Duodenal mucosa (tissue), 2 donors: ENCODE measurements around the gene MGAT4B.

ENCODE experiments used
- H3K27ac ChIP-seq: one replicate; pipeline ENCODE4 v1.7.0; 2013; ENCODE audit warnings: low read depth, low read length
- H3K27me3 ChIP-seq, 2 donors: one replicate each; pipeline ENCODE4 v1.7.0; 2013; ENCODE audit warnings: low read length in 2 of 2, control low read depth in 1 of 2; ENCODE audit not compliant: insufficient read depth in 2 of 2, control insufficient read depth in 1 of 2
- H3K36me3 ChIP-seq, 2 donors: one replicate each; pipeline ENCODE4 v1.7.0; 2013; ENCODE audit warnings: low read length in 2 of 2, control low read depth in 1 of 2; ENCODE audit not compliant: insufficient read depth in 2 of 2, control insufficient read depth in 1 of 2
- H3K4me1 ChIP-seq, 2 donors: one replicate each; pipeline ENCODE4 v1.7.0; 2013; ENCODE audit warnings: low read length in 2 of 2, control low read depth in 1 of 2; ENCODE audit not compliant: insufficient read depth in 2 of 2, control insufficient read depth in 1 of 2
- H3K4me3 ChIP-seq, 2 donors: one replicate each; pipeline ENCODE4 v1.7.0; 2013; ENCODE audit warnings: low read length in 2 of 2, low read depth in 1 of 2
- H3K9ac ChIP-seq, 2 donors: one replicate each; pipeline ENCODE4 v1.7.0; 2013; ENCODE audit warnings: low read length in 2 of 2, low read depth in 1 of 2
- H3K9me3 ChIP-seq, 2 donors: one replicate each; pipeline ENCODE4 v1.7.0; 2013; ENCODE audit warnings: low read length in 2 of 2, control low read depth in 1 of 2; ENCODE audit not compliant: control insufficient read depth in 1 of 2

MGAT4B gene

GRCh38 chr5:179827680-179828079 is 21.0 kb upstream of the MGAT4B start:
- H3K4me1 ChIP-seq: peaks cover 40 to 51% of the 10 kb centered on the region in 2 donors
- H3K9me3 ChIP-seq: no peaks in the 10 kb centered on the region
- H3K4me3 ChIP-seq: no peak overlapping the region
- H3K36me3 ChIP-seq: peaks cover 66 to 94% of the 10 kb centered on the region in 2 donors
- no peaks in the 10 kb centered on the region for H3K27me3 ChIP-seq
- H3K27ac ChIP-seq: no peak overlapping the region
- peak overlapping the region in 1 of 2 donors; percentile 28 for H3K9ac ChIP-seq

- Histone ChIP-seq H3K9me3 (no peaks in the 10 kb centered on the region), H3K27me3 (no peaks in the 10 kb centered on the region), H3K9ac (no peak overlapping the region), H3K27ac (no peak overlapping the region), H3K36me3 (peaks cover 58 to 79% of the 10 kb centered on the region in 2 donors), H3K4me3 (peak overlapping the region in 1 of 2 donors; percentile 25), H3K4me1 (peaks cover 48 to 62% of the 10 kb centered on the region in 2 donors)
These were observed 19.1 kb upstream of the MGAT4B start for GRCh38 chr5:179825655-179826182.

- Histone ChIP-seq H3K9me3 (no peaks in the 10 kb centered on the region), H3K36me3 (peaks cover 51 to 69% of the 10 kb centered on the region in 2 donors), H3K9ac (peak overlapping the region in 1 of 2 donors; percentile 33), H3K27ac (no peak overlapping the region), H3K4me3 (peak overlapping the region in 1 of 2 donors; percentile 25), H3K27me3 (no peaks in the 10 kb centered on the region), H3K4me1 (peaks cover 56 to 69% of the 10 kb centered on the region in 2 donors)
These were observed 18.1 kb upstream of the MGAT4B start for GRCh38 chr5:179824745-179825112.

- Histone ChIP-seq H3K27me3 (no peaks in the 10 kb centered on the region), H3K27ac (no peak overlapping the region), H3K4me1 (peaks cover 61 to 75% of the 10 kb centered on the region in 2 donors), H3K9ac (peak overlapping the region in 1 of 2 donors; percentile 33), H3K4me3 (no peak overlapping the region), H3K9me3 (no peaks in the 10 kb centered on the region), H3K36me3 (peaks cover 46 to 63% of the 10 kb centered on the region in 2 donors)
These were observed 17.5 kb upstream of the MGAT4B start for GRCh38 chr5:179823937-179824744.

- Histone ChIP-seq H3K9me3 (no peaks in the 10 kb centered on the region), H3K27ac (no peak overlapping the region), H3K4me3 (peak overlapping the region; percentile 88 to 93), H3K27me3 (no peaks in the 10 kb centered on the region), H3K9ac (peak overlapping the region; percentile 18 to 98), H3K4me1 (peaks cover 64 to 83% of the 10 kb centered on the region in 2 donors), H3K36me3 (peaks cover 41 to 49% of the 10 kb centered on the region in 2 donors)
These were observed 15.9 kb upstream of the MGAT4B start for GRCh38 chr5:179822444-179822990.

GRCh38 chr5:179822059-179822432 is 15.4 kb upstream of the MGAT4B start:
- H3K9me3 ChIP-seq: no peaks in the 10 kb centered on the region
- H3K9ac ChIP-seq: peak overlapping the region; percentile 18 to 98
- H3K4me1 ChIP-seq: peaks cover 60 to 82% of the 10 kb centered on the region in 2 donors
- H3K36me3 ChIP-seq: peaks cover 39 to 45% of the 10 kb centered on the region in 2 donors
- no peaks in the 10 kb centered on the region for H3K27me3 ChIP-seq
- H3K27ac ChIP-seq: no peak overlapping the region
- H3K4me3 ChIP-seq: peak overlapping the region; percentile 88 to 93

GRCh38 chr5:179821298-179822058 is 14.8 kb upstream of the MGAT4B start:
- peak overlapping the region; percentile 93 to 98 for H3K9ac ChIP-seq
- no peaks in the 10 kb centered on the region for H3K9me3 ChIP-seq
- no peaks in the 10 kb centered on the region for H3K27me3 ChIP-seq
- peak overlapping the region; percentile 88 to 93 for H3K4me3 ChIP-seq
- peak overlapping the region; percentile 99 for H3K27ac ChIP-seq
- peaks cover 36 to 39% of the 10 kb centered on the region in 2 donors for H3K36me3 ChIP-seq
- peaks cover 55 to 77% of the 10 kb centered on the region in 2 donors for H3K4me1 ChIP-seq

GRCh38 chr5:179820483-179821297 is 14.0 kb upstream of the MGAT4B start, which contains the start of gene SQSTM1:
TSS of gene SQSTM1 (plus strand) at chr5:179820905. CDS start at chr5:179820937, 32 bp downstream.
- peak within 1 kb of the TSS; percentile 99 for H3K27ac ChIP-seq
- H3K27me3 ChIP-seq: no peaks in the 10 kb centered on the region
- peaks cover 33 to 34% of the 10 kb centered on the region in 2 donors for H3K36me3 ChIP-seq
- H3K9me3 ChIP-seq: no peaks in the 10 kb centered on the region
- H3K9ac ChIP-seq: peak within 1 kb of the TSS; percentile 93 to 98
- peaks cover 53 to 70% of the 10 kb centered on the region in 2 donors for H3K4me1 ChIP-seq
- peak within 1 kb of the TSS; percentile 88 to 93 for H3K4me3 ChIP-seq

GRCh38 chr5:179820127-179820482 is 13.4 kb upstream of the MGAT4B start:
- H3K27me3 ChIP-seq: no peaks in the 10 kb centered on the region
- H3K4me3 ChIP-seq: peak overlapping the region; percentile 74 to 88
- H3K9me3 ChIP-seq: no peaks in the 10 kb centered on the region
- H3K4me1 ChIP-seq: peaks cover 47 to 65% of the 10 kb centered on the region in 2 donors
- peak overlapping the region; percentile 99 for H3K27ac ChIP-seq
- peaks cover 27 to 28% of the 10 kb centered on the region in 2 donors for H3K36me3 ChIP-seq
- H3K9ac ChIP-seq: peak overlapping the region; percentile 93 to 98
